ENCODE data around the gene UST. TPM values are rescaled to one million over a fixed set of nuclear protein-coding genes. Genes with fewer than 3 reads are reported as not detected.
"Not testable (repeated sequence)": the region's sequence is repeated elsewhere in the genome, so short reads cannot be mapped to it uniquely, and the experiment has no call there.

The UST gene
- total RNA-seq, 1 donor from 2014 or later = 5.2 TPM

DNA sequence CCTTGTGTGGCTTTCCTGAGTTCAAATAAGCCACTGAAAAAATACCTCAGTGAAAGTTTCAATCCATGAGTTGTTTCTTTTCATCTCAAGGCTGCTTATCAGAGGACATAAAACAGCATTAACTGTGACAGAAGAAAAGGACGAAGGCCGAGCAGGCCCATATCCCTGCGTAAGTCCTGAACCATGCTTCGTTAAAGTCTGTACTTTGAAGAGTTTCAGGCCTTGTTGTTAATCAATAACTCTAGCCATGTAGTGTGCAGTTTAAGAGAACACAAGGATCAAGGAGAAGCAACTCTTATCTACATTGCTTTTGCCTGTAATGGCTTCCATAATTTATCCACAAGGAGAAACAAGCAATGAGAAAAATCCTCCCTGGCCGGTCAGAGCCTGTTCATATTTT, 165.4 kb downstream of the UST start:
- H3K36me3 ChIP-seq (ENCODE audit: control insufficient read depth, insufficient read depth, low read length) = no peaks in the 10 kb centered on the region
- no peak overlapping the region for H3K4me3 ChIP-seq (ENCODE audit: low read depth, low read length)
- DNase-seq (ENCODE audit: low read depth) = no peak
- no peaks in the 10 kb centered on the region for H3K27me3 ChIP-seq (ENCODE audit: control insufficient read depth, insufficient read depth, low read length)
- TF ChIP-seq, protein P1, sequence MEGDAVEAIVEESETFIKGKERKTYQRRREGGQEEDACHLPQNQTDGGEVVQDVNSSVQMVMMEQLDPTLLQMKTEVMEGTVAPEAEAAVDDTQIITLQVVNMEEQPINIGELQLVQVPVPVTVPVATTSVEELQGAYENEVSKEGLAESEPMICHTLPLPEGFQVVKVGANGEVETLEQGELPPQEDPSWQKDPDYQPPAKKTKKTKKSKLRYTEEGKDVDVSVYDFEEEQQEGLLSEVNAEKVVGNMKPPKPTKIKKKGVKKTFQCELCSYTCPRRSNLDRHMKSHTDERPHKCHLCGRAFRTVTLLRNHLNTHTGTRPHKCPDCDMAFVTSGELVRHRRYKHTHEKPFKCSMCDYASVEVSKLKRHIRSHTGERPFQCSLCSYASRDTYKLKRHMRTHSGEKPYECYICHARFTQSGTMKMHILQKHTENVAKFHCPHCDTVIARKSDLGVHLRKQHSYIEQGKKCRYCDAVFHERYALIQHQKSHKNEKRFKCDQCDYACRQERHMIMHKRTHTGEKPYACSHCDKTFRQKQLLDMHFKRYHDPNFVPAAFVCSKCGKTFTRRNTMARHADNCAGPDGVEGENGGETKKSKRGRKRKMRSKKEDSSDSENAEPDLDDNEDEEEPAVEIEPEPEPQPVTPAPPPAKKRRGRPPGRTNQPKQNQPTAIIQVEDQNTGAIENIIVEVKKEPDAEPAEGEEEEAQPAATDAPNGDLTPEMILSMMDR (IDR thresholded peaks at IDR 0.05; ENCODE audit: insufficient read depth, low read length, poor library complexity, severe bottlenecking) = no peak

DNA sequence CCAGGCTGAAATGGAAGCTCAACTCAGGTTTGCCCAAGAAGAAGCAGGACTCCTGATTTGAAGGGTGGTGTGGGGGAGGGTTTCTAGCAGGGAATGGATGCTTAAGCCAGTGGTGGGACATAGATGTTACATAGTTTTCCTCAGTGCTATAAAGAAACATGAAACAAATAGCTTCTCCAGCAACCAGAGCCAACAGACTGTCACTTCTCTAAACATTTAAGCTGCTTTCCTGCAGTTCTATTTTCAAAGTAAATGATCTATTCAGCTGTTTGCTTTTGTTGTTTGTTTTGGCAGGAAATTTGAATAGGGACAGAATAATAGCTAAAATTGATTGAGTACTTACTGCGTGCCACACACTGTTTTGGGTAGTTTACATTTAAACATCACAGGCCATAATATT, 169.0 kb downstream of the UST start:
- H3K36me3 ChIP-seq (ENCODE audit: control insufficient read depth, insufficient read depth, low read length) = no peaks in the 10 kb centered on the region
- TF ChIP-seq, protein P1 (IDR thresholded peaks at IDR 0.05; ENCODE audit: insufficient read depth, low read length, poor library complexity, severe bottlenecking) = no peak
- no peaks in the 10 kb centered on the region for H3K27me3 ChIP-seq (ENCODE audit: control insufficient read depth, insufficient read depth, low read length)
- no peak for DNase-seq (ENCODE audit: low read depth)
- H3K4me3 ChIP-seq (ENCODE audit: low read depth, low read length) = no peak overlapping the region

DNA sequence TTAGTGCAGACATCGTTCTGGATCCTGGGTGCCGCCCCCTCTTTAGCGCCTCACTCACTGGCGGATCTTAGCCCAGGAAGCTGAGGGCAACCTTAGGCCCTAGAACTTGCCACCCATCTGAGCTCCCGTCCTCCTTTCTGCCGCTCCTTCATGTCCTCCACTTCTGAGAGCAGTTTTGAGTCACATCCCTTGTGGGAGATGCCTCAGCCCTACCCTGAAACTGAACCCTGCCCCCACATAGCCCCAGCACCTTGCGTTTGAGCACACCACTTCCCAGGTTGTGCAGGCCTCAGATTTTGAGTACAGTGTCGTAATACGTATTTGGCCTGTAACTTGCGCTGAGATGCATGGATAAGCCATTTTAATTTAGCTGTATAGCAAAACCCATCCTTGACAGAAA, 169.7 kb downstream of the UST start:
- not testable (repeated sequence) for H3K36me3 ChIP-seq (ENCODE audit: control insufficient read depth, insufficient read depth, low read length); H3K27me3 ChIP-seq (ENCODE audit: control insufficient read depth, insufficient read depth, low read length); H3K4me3 ChIP-seq (ENCODE audit: low read depth, low read length); DNase-seq (ENCODE audit: low read depth)

DNA sequence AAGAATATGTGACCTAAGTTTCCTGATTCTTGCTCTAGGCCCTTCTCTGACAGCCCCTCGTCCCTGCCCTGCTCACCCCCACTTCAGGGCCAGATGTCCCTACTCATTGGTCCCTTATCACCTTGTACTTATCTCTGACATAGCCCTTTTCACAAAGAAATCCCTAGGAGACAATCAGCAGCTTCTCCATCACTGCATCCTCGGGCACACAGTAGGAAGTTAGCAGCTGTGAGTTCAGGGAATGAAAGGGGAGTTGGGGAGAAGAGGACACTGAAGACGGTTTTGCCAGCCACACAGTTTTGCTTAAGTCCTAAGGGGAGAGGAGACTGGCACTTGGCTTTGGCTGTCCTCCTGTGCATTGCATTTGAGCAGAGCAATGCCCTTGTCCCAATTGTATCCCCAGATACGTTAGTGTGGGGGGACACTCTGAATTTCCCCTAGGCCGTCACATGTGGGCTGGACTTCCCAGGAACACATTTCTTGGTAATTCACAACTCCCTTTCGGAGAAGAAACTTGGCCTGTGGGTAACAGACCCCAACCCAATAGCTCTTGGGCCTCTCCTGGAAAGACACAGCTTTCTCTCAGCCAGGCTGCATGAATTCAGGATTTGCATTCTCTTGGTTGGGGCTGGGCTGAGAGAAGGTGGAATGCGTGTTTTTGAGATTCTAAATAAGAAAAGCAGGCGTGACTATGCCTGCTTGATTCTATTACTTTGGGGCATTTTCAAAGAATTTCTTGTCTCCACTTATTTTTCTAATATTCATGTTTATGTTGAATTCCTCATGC, 177.6 kb downstream of the UST start:
- Histone ChIP-seq H3K36me3 (ENCODE audit: control insufficient read depth, insufficient read depth, low read length) (no peaks in the 10 kb centered on the region), H3K27me3 (ENCODE audit: control insufficient read depth, insufficient read depth, low read length) (no peaks in the 10 kb centered on the region), H3K4me3 (ENCODE audit: low read depth, low read length) (no peak overlapping the region)
- DNase-seq (ENCODE audit: low read depth) = no peak
- TF ChIP-seq, protein P1 (IDR thresholded peaks at IDR 0.05; ENCODE audit: insufficient read depth, low read length, poor library complexity, severe bottlenecking) = no peak

DNA sequence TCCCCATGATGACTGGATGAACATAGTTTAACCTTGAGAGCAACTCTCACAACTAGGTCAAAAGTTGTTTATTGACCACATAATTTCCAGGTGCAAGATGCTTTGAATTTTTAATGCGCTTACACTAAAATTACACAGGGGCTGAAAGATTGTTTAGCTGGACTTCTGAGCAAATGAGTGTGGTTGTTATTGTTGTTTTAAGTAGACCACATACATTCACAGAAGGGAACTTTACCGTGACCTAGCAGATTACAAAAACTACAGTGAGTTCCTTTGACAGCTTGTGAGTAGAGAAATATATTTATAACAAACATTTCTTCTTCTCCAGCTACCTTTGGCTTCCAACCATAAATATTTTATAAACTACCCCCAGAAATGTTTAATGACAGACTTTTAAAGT, 178.9 kb downstream of the UST start:
- TF ChIP-seq, protein P1 (IDR thresholded peaks at IDR 0.05; ENCODE audit: insufficient read depth, low read length, poor library complexity, severe bottlenecking) = no peak
- no peaks in the 10 kb centered on the region for H3K27me3 ChIP-seq (ENCODE audit: control insufficient read depth, insufficient read depth, low read length)
- no peaks in the 10 kb centered on the region for H3K36me3 ChIP-seq (ENCODE audit: control insufficient read depth, insufficient read depth, low read length)
- DNase-seq (ENCODE audit: low read depth) = no peak
- no peak overlapping the region for H3K4me3 ChIP-seq (ENCODE audit: low read depth, low read length)

DNA sequence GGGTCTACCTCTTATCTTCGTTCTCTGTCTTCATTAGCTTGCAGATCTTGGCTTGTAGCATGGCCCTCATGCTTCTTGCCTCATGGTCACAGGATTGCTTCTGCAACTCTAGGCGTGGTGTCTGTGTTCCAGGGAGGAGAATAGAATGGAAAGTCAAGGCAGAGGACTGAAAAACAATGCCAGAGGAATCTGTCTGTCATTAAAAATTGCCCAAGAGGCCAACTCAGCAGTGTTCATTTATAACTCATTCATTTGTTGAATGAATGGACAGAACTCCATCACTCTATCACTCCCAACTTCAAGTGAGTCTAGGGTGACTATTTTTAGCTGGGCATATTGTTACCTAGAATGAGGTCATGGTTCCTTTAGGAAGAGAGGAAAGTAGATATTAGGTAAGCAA, 179.6 kb downstream of the UST start:
- Histone ChIP-seq H3K36me3 (ENCODE audit: control insufficient read depth, insufficient read depth, low read length) (no peaks in the 10 kb centered on the region), H3K27me3 (ENCODE audit: control insufficient read depth, insufficient read depth, low read length) (no peaks in the 10 kb centered on the region), H3K4me3 (ENCODE audit: low read depth, low read length) (no peak overlapping the region)
- no peak for DNase-seq (ENCODE audit: low read depth)
- TF ChIP-seq, protein P1 (IDR thresholded peaks at IDR 0.05; ENCODE audit: insufficient read depth, low read length, poor library complexity, severe bottlenecking) = no peak
